ENCODE data around the gene LDLRAP1. TPM values are rescaled to one million over a fixed set of nuclear protein-coding genes. Genes with fewer than 3 reads are reported as not detected.

Gene LDLRAP1
- total and polyA plus RNA-seq, 2 of the 4 experiments (the other 2 are of a cell fraction): 4.5 to 14.4 TPM

DNA sequence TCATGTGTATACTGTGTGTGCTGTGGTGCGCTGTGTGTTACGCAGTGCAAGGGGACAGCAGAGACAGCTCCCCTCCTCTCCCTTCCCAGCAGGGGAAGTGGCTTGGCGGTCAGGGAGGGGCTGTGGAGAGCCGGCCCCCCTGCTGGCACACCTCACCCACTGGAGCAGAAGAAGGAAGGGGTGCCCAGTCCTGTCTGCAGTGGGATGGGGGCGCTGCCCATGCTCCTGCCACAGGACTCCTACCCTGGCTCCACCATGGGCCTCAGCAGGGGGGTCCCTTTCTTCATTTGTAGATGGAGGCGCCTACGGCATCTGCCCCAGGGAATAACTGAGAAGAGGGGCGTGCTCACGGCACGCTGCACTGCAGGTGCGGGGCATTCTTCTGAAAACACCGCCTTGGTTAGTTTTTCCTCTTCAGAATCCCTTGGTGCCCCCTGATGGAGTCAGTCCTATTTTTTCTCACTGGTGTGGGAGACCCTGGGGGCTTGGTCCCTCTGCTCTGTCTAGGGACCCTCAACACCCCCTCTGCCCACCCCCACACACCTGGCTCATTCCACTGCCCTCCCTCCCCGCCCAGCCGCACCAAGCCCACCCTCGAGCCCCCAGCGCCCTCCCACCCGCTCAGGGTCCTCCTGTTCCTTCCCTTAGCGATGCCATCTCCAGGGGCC, 13.8 kb upstream of the LDLRAP1 start:
- peaks cover 21% of the 10 kb centered on the region for H3K27me3 ChIP-seq (ENCODE audit: control insufficient read depth, insufficient read depth, low read length)
- no peak overlapping the region for H3K27ac ChIP-seq (ENCODE audit: insufficient read depth, low read length)
- peaks cover 5% of the 10 kb centered on the region; the same call in 1 of the 2 replicates for H3K9me1 ChIP-seq (ENCODE audit: insufficient read depth, low read length)
- ChIA-PET CTCF (no interaction called here), POLR2A (ENCODE audit: unreplicated experiment) (no interaction called here)
- no peak overlapping the region for H3K4me3 ChIP-seq (ENCODE audit: insufficient read depth, low read depth, low read length)
- H3K9ac ChIP-seq (ENCODE audit: low read depth, low read length): no peak overlapping the region
- dilution Hi-C loops (cut with HindIII; ENCODE audit: low sequenced_read_pairs, unreplicated experiment): no loop called here
- no TSS peak for BruUV-seq (replicated peaks)
- no peak overlapping the region for H3K14ac ChIP-seq (replicated peaks; ENCODE audit: low read depth, low read length)
- 0 out of 2 replicates have a peak overlapping the region, but pooled peaks have one; percentile 48 for H2AK5ac ChIP-seq (ENCODE audit: low read depth, low read length)
- H3K9me3 ChIP-seq (ENCODE audit: control insufficient read depth, insufficient read depth, low read length): peaks cover 11% of the 10 kb centered on the region
- H2AK9ac ChIP-seq (replicated peaks; ENCODE audit: low read depth, low read length, poor library complexity): no peak overlapping the region
- no peaks in the 10 kb centered on the region for H3K36me3 ChIP-seq (ENCODE audit: control insufficient read depth, insufficient read depth, low read length)
- no peak overlapping the region for H3K23ac ChIP-seq (ENCODE audit: low read depth, low read length)
- DNase-seq (no peak), ATAC-seq (ENCODE audit: low read depth) (no peak)
- intact Hi-C loops (cut with micrococcal nuclease): loop anchor here (10.0 kb wide), 1 partner anchor 245 kb away; no protein-coding TSS in a partner anchor
- TF ChIP-seq, protein P1, sequence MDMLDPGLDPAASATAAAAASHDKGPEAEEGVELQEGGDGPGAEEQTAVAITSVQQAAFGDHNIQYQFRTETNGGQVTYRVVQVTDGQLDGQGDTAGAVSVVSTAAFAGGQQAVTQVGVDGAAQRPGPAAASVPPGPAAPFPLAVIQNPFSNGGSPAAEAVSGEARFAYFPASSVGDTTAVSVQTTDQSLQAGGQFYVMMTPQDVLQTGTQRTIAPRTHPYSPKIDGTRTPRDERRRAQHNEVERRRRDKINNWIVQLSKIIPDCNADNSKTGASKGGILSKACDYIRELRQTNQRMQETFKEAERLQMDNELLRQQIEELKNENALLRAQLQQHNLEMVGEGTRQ (IDR thresholded peaks at IDR 0.05; ENCODE audit: low read depth, low read length): no peak
- TF ChIP-seq CEBPB (IDR thresholded peaks at IDR 0.05; ENCODE audit: low read depth, low read length) (no peak), RAD21 (IDR thresholded peaks at IDR 0.05; ENCODE audit: low read length) (no peak), FOS (IDR thresholded peaks at IDR 0.05; ENCODE audit: low read depth, low read length) (no peak), SMC3 (IDR thresholded peaks at IDR 0.05; ENCODE audit: low read depth, low read length) (no peak), POLR2A (IDR thresholded peaks at IDR 0.05; ENCODE audit: low read depth, low read length) (no peak), RCOR1 (IDR thresholded peaks at IDR 0.05; ENCODE audit: insufficient replicate concordance, low read length) (no peak)
- TF ChIP-seq, protein P2, sequence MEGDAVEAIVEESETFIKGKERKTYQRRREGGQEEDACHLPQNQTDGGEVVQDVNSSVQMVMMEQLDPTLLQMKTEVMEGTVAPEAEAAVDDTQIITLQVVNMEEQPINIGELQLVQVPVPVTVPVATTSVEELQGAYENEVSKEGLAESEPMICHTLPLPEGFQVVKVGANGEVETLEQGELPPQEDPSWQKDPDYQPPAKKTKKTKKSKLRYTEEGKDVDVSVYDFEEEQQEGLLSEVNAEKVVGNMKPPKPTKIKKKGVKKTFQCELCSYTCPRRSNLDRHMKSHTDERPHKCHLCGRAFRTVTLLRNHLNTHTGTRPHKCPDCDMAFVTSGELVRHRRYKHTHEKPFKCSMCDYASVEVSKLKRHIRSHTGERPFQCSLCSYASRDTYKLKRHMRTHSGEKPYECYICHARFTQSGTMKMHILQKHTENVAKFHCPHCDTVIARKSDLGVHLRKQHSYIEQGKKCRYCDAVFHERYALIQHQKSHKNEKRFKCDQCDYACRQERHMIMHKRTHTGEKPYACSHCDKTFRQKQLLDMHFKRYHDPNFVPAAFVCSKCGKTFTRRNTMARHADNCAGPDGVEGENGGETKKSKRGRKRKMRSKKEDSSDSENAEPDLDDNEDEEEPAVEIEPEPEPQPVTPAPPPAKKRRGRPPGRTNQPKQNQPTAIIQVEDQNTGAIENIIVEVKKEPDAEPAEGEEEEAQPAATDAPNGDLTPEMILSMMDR (conservative IDR thresholded peaks at IDR 0.05; ENCODE audit: low read depth, low read length): no peak
- TF ChIP-seq, protein P3, sequence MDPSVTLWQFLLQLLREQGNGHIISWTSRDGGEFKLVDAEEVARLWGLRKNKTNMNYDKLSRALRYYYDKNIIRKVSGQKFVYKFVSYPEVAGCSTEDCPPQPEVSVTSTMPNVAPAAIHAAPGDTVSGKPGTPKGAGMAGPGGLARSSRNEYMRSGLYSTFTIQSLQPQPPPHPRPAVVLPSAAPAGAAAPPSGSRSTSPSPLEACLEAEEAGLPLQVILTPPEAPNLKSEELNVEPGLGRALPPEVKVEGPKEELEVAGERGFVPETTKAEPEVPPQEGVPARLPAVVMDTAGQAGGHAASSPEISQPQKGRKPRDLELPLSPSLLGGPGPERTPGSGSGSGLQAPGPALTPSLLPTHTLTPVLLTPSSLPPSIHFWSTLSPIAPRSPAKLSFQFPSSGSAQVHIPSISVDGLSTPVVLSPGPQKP (IDR thresholded peaks at IDR 0.05; ENCODE audit: borderline replicate concordance, low read depth, low read length): no peak
- no peak overlapping the region for H4K5ac ChIP-seq (ENCODE audit: low read depth, low read length)
- H2BK5ac ChIP-seq (ENCODE audit: low read depth, low read length, poor library complexity, severe bottlenecking): peak overlapping the region; percentile 70
- H2BK120ac ChIP-seq (ENCODE audit: low read depth, low read length): no peak overlapping the region
- H3K4ac ChIP-seq (ENCODE audit: low read depth, low read length): no peak overlapping the region
- no peak overlapping the region for H4K91ac ChIP-seq (ENCODE audit: insufficient read depth, low read depth, low read length)
- H2AFZ ChIP-seq (replicated peaks; ENCODE audit: low read length, poor library complexity): no peak overlapping the region
- no peak overlapping the region for H3K56ac ChIP-seq (ENCODE audit: extremely low read depth, insufficient read depth, low read length)
- no CpG with 5 or more reads among the region's 18 CpGs for WGBS, 2 experiments (ENCODE audit: extremely low coverage in 2 of 2, insufficient read length in 1 of 2)
- in situ Hi-C loops (cut with MboI; ENCODE audit: low sequenced_read_pairs): loop anchor here (10.0 kb wide), 1 partner anchor 245 kb away; no protein-coding TSS in a partner anchor
- no peak overlapping the region for H2BK15ac ChIP-seq (ENCODE audit: low read depth, low read length)
- H3K79me1 ChIP-seq (ENCODE audit: low read depth in 1 of 2, low read length in 2 of 2): no peaks in the 10 kb centered on the region
- H2BK20ac ChIP-seq (ENCODE audit: low read depth, low read length): no peak overlapping the region
- H3K18ac ChIP-seq (ENCODE audit: low read depth, low read length): no peak overlapping the region
- no peak overlapping the region for H4K8ac ChIP-seq (ENCODE audit: low read depth in 2 of 2, low read length in 2 of 2)
- H4K20me1 ChIP-seq (ENCODE audit: insufficient read depth, low read length): no peaks in the 10 kb centered on the region
- no peaks in the 10 kb centered on the region for H3K4me1 ChIP-seq (ENCODE audit: control insufficient read depth, insufficient read depth, low read length)
- H3K4me2 ChIP-seq (ENCODE audit: low read depth, low read length): no peak overlapping the region
